Measurements from ENCODE around the gene OSMR. TPM values are rescaled to one million over a fixed set of nuclear protein-coding genes. Genes with fewer than 3 reads are reported as not detected.

Gene OSMR
- polyA plus RNA-seq, 1 donor from 2014 or later: not detected

- Histone ChIP-seq H4K20me1 (ENCODE audit: insufficient read depth) (no peaks in the 10 kb centered on the region), H3K9me3 (ENCODE audit: low read length) (no peaks in the 10 kb centered on the region), H2AFZ (ENCODE audit: low read depth, low read length) (no peak overlapping the region), H3K79me2 (replicated peaks; ENCODE audit: insufficient read depth, low read length) (no peaks in the 10 kb centered on the region), H3K27ac (ENCODE audit: low read length) (no peak overlapping the region), H3F3A (ENCODE audit: insufficient read depth, low read length, poor library complexity, severe bottlenecking) (no peaks in the 10 kb centered on the region), H3K4me2 (ENCODE audit: low read length) (no peak overlapping the region), H3K27me3 (ENCODE audit: insufficient read depth, low read depth, low read length) (no peaks in the 10 kb centered on the region), H3K9me2 (ENCODE audit: insufficient read depth, low read length) (no peaks in the 10 kb centered on the region), H3K9ac (ENCODE audit: low read length) (no peak overlapping the region), H3K4me3 (ENCODE audit: low read length) (no peak overlapping the region), H3K36me3 (ENCODE audit: insufficient read depth, low read length) (no peaks in the 10 kb centered on the region)
- no peak for TF ChIP-seq MXI1 (conservative IDR thresholded peaks at IDR 0.05; ENCODE audit: poor library complexity, severe bottlenecking)
- TF ChIP-seq EZH2 (IDR thresholded peaks at IDR 0.05; ENCODE audit: borderline replicate concordance, insufficient read depth, low read length, poor library complexity, severe bottlenecking): no peak
- no peak for TF ChIP-seq TAF1 (IDR thresholded peaks at IDR 0.05; ENCODE audit: low read depth)
- no peak for TF ChIP-seq EP300 (conservative IDR thresholded peaks at IDR 0.05; ENCODE audit: poor library complexity, severe bottlenecking)
- TF ChIP-seq CTCF (IDR thresholded peaks at IDR 0.05; ENCODE audit: poor library complexity, severe bottlenecking): no peak
- no peak for TF ChIP-seq REST (IDR thresholded peaks at IDR 0.05; ENCODE audit: borderline replicate concordance)
- TF ChIP-seq SMC3 (conservative IDR thresholded peaks at IDR 0.05; ENCODE audit: poor library complexity): no peak
- no peak for TF ChIP-seq POLR2AphosphoS5 (IDR thresholded peaks at IDR 0.05)
- TF ChIP-seq RAD21 (conservative IDR thresholded peaks at IDR 0.05): no peak
Observed at GRCh38 chr5:38883842-38884241, 38.0 kb downstream of the OSMR start.

GRCh38 chr5:38885208-38885607, 39.4 kb downstream of the OSMR start:
- Histone ChIP-seq H3F3A (ENCODE audit: insufficient read depth, low read length, poor library complexity, severe bottlenecking) (no peaks in the 10 kb centered on the region), H3K27ac (ENCODE audit: low read length) (no peak overlapping the region), H3K36me3 (ENCODE audit: insufficient read depth, low read length) (no peaks in the 10 kb centered on the region), H3K9ac (ENCODE audit: low read length) (no peak overlapping the region), H3K9me2 (ENCODE audit: insufficient read depth, low read length) (no peaks in the 10 kb centered on the region), H3K4me3 (ENCODE audit: low read length) (no peak overlapping the region), H2AFZ (ENCODE audit: low read depth, low read length) (no peak overlapping the region), H3K79me2 (replicated peaks; ENCODE audit: insufficient read depth, low read length) (no peaks in the 10 kb centered on the region), H4K20me1 (ENCODE audit: insufficient read depth) (no peaks in the 10 kb centered on the region), H3K4me2 (ENCODE audit: low read length) (no peak overlapping the region), H3K27me3 (ENCODE audit: insufficient read depth, low read depth, low read length) (no peaks in the 10 kb centered on the region), H3K9me3 (ENCODE audit: low read length) (no peaks in the 10 kb centered on the region)
- TF ChIP-seq CTCF (IDR thresholded peaks at IDR 0.05; ENCODE audit: poor library complexity, severe bottlenecking) (no peak), EP300 (conservative IDR thresholded peaks at IDR 0.05; ENCODE audit: poor library complexity, severe bottlenecking) (no peak), EZH2 (IDR thresholded peaks at IDR 0.05; ENCODE audit: borderline replicate concordance, insufficient read depth, low read length, poor library complexity, severe bottlenecking) (no peak), TAF1 (IDR thresholded peaks at IDR 0.05; ENCODE audit: low read depth) (no peak), MXI1 (conservative IDR thresholded peaks at IDR 0.05; ENCODE audit: poor library complexity, severe bottlenecking) (no peak), RAD21 (conservative IDR thresholded peaks at IDR 0.05) (no peak), REST (IDR thresholded peaks at IDR 0.05; ENCODE audit: borderline replicate concordance) (no peak), SMC3 (conservative IDR thresholded peaks at IDR 0.05; ENCODE audit: poor library complexity) (no peak), POLR2AphosphoS5 (IDR thresholded peaks at IDR 0.05) (no peak)
